MG63 (cell line): ENCODE results near the gene KLHL22. TPM values are rescaled to one million over a fixed set of nuclear protein-coding genes. Genes with fewer than 3 reads are reported as not detected.

Experiments used
- DNase-seq: peaks from one replicate; pipeline ENCODE4 v3.0.0-alpha.2; 2020
- H3K27me3 ChIP-seq: fragments of 250-450 bp; sonication (Bioruptor Pico); 2 replicates; pipeline ENCODE4 v1.5.1; 2020; ENCODE audit warnings: mild to moderate bottlenecking, moderate library complexity
- H3K36me3 ChIP-seq: fragments of 250-450 bp; sonication (Bioruptor Pico); 2 replicates; pipeline ENCODE4 v1.5.1; 2020; ENCODE audit warnings: mild to moderate bottlenecking, moderate library complexity
- H3K4me3 ChIP-seq: fragments of 250-450 bp; sonication (Bioruptor Pico); 2 replicates; pipeline ENCODE4 v1.5.1; 2020; ENCODE audit warnings: mild to moderate bottlenecking, moderate library complexity
- H3K9me3 ChIP-seq: fragments of 250-450 bp; sonication (Bioruptor Pico); 2 replicates; pipeline ENCODE4 v1.5.1; 2020; ENCODE audit warnings: mild to moderate bottlenecking, moderate library complexity
- total RNA-seq: library from RNA; depleted of rRNA; stranded (reverse); fragments of >200 nt; shearing (Covaris generic); gene quantifications from 2 replicates; pipeline ENCODE4 v1.2.3, GENCODE V29; 2014; ENCODE audit warnings: low replicate concordance

The KLHL22 gene
- total RNA-seq, 1 experiment from 2014 or later = 29.1 TPM

DNA sequence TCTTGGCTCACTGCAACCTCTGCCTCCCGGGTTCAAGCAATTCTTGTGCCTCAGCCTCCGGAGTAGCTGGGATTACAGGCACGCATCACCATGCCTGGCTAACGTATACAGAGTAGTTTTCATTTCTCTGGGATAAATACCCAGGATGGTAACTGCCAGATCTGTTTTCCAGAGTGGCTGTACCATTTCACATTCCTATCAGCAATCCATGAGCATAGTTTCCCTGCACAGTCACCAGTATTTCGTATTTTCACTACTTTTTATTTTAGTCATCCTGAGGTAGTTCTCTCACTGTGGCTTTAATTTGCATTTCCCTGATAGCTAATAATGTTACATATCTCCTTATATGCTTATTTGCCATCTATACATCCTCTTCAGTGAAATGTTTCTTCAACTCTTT is 47.0 kb downstream of the KLHL22 start:
- Histone ChIP-seq H3K9me3 (no peaks in the 10 kb centered on the region), H3K4me3 (no peak overlapping the region), H3K27me3 (no peaks in the 10 kb centered on the region), H3K36me3 (no peaks in the 10 kb centered on the region)
- DNase-seq = no peak

DNA sequence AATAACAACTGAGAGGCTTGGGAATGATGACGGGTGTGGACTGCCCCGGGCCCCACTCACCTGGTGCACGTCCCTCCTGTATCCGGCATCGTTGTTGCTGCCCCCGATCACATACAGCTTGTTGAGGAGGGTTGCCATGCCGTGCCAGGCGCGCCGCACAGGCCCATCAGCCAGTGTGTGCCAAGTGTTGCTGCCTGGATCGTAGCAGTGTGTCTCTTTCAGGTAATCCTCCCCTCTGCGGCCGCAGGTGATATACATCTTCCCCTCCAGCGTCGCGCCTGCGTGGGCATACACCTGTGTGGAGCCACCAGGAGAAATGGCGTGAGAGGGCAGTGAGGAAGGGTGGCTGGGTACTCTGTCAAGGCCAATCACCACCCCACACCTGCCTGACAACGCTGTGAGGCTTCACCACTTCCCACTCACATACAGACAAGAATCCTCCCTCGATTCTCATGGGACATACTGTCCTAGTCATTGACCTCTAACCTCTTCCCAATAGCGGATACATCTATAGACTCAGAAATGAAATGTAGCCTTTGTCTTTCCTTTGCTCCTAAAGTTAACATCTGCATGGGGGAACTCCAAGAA is 49.1 kb downstream of the KLHL22 start:
- Histone ChIP-seq H3K36me3 (no peaks in the 10 kb centered on the region; the same call in 1 of the 2 replicates), H3K9me3 (no peaks in the 10 kb centered on the region), H3K4me3 (no peak overlapping the region), H3K27me3 (no peaks in the 10 kb centered on the region)
- no peak for DNase-seq

- Histone ChIP-seq H3K27me3 (no peaks in the 10 kb centered on the region), H3K4me3 (no peak overlapping the region), H3K9me3 (no peaks in the 10 kb centered on the region), H3K36me3 (no peaks in the 10 kb centered on the region; the same call in 1 of the 2 replicates)
- DNase-seq = no peak
Observed at GRCh38 chr22:20444325-20444724, 51.3 kb downstream of the KLHL22 start.

DNA sequence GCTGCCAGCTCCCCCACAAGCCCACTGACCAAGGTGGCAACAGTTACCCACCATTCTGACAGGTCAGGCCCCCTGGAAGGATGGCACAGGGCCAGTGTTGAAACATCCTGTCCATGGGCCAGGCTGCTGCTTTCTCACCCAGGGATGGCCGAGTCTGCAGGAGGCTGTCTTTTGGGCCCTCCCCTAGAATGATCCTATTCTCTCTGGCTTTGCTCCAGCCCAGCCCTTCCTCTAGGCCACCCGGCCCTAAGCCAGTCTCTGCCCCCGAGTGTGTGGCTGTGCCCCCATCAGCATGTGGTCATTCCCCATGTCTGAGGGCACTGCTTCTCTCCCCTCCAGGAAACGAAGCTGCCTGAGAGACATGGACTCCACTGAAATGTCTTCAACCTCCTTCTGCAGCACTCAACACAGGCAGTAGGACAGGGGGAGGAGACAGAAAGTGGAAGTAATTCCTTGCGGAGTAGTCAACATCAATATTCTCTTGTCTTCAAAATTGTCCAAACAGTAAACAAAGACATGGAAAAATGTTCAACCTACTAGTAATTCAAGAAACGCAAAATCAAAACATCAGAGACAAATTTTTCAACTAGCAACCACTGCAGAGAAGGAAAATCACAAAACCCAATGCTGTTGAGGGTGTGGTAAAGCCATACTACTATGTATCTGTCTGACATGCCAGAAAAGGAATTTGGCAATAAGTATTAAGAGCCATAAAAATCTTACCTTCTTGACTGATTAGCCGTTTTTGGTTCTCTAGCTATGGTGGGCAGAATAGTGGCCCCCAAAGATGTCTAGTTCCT is 52.9 kb downstream of the KLHL22 start:
- no peak for DNase-seq
- H3K27me3 ChIP-seq = no peaks in the 10 kb centered on the region
- H3K9me3 ChIP-seq = no peaks in the 10 kb centered on the region
- H3K36me3 ChIP-seq = no peaks in the 10 kb centered on the region; the same call in 1 of the 2 replicates
- no peak overlapping the region for H3K4me3 ChIP-seq

DNA sequence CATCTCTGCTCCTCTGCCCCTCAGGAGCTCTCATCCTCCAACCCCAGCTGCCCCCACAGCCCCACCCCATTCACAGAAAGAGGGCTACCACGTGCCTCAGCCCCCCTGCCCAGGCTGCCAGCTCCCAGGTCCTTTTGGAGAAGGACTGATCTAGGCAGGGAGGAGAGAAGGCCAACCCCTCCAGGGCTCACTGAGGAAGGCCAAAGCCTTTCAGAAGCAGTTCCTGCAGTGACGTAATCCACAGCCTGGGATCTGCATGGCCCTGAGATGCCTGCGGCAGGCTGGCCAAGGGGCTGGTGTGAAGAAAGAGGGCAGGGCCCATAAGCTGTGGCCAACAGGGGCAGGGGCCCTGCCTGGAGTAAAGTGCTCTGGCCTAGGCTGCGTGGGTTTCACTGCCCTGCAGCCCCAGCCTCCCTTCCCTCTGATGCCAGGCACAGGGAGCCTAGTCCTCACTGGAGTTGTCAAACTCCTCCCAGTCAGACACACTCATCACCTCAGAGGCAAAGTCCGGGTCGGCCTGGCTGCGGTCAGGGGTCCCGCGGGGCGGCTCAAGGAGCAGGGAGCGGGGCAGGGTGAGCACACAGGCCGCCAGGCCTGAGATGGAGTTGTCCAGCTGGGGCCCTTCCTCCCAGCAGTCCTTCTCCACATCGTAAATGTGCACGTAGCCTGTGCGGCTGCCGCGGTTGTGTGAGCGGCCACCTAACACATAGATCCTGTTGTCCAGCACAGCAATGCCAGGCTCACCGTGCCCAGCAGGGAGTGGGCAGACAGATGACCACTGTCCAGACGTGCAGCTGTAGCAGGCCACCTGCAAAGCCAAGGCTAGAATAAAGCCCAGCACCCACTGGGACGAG is 53.7 kb downstream of the KLHL22 start:
- Histone ChIP-seq H3K27me3 (no peaks in the 10 kb centered on the region), H3K9me3 (no peaks in the 10 kb centered on the region), H3K36me3 (no peaks in the 10 kb centered on the region; the same call in 1 of the 2 replicates), H3K4me3 (no peak overlapping the region)
- no peak for DNase-seq

- no peak for DNase-seq
- H3K9me3 ChIP-seq = no peaks in the 10 kb centered on the region
- no peaks in the 10 kb centered on the region; the same call in 1 of the 2 replicates for H3K36me3 ChIP-seq
- no peak overlapping the region for H3K4me3 ChIP-seq
- no peaks in the 10 kb centered on the region for H3K27me3 ChIP-seq
Observed at GRCh38 chr22:20440637-20441591, 54.7 kb downstream of the KLHL22 start.

GRCh38 chr22:20439928-20440575 is 55.5 kb downstream of the KLHL22 start:
- DNase-seq = no peak
- H3K4me3 ChIP-seq = no peak overlapping the region
- H3K27me3 ChIP-seq = no peaks in the 10 kb centered on the region
- H3K9me3 ChIP-seq = no peaks in the 10 kb centered on the region
- peaks cover 9% of the 10 kb centered on the region; the same call in 1 of the 2 replicates for H3K36me3 ChIP-seq

DNA sequence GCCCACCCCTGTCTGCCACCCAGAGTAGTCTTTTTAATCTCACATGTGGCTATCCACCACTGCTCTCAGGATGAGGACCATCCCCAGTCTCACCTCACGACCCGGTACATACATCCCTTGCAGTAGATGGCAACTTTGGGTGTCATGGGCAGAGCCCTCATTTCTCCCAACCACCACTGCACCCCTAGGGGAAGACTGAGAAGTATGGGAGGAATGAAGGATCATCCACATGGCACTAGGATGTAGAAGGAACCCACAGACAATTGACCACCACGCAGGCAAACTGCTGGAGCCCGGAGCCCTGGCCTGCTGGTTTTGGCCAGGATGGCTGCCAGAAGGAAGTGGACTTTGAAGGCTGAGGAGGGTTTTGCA is 56.1 kb downstream of the KLHL22 start:
- Histone ChIP-seq H3K4me3 (no peak overlapping the region), H3K9me3 (no peaks in the 10 kb centered on the region), H3K27me3 (no peaks in the 10 kb centered on the region), H3K36me3 (peaks cover 10% of the 10 kb centered on the region)
- DNase-seq = no peak

- peak; percentile 54 for DNase-seq
- Histone ChIP-seq H3K27me3 (no peaks in the 10 kb centered on the region), H3K36me3 (peaks cover 12% of the 10 kb centered on the region), H3K9me3 (no peaks in the 10 kb centered on the region), H3K4me3 (no peak overlapping the region)
Observed at GRCh38 chr22:20438678-20439492, 56.7 kb downstream of the KLHL22 start.

DNA sequence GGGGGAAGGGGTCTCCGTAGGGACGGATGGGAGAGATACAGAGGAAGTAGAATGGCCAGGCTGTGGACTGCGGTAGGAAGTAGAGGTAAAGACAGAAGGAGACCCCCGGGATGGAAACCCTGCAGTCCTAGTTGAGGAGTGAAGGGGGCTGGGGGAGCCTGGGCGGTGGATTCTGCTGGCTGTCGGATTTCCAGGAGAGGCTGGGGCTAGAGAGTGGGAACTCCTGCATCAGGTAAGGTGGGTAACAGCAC is 57.2 kb downstream of the KLHL22 start:
- H3K4me3 ChIP-seq = no peak overlapping the region
- H3K36me3 ChIP-seq = peaks cover 12% of the 10 kb centered on the region
- H3K27me3 ChIP-seq = no peaks in the 10 kb centered on the region
- no peak for DNase-seq
- no peaks in the 10 kb centered on the region for H3K9me3 ChIP-seq

- Histone ChIP-seq H3K27me3 (no peaks in the 10 kb centered on the region), H3K9me3 (no peaks in the 10 kb centered on the region), H3K36me3 (peaks cover 12% of the 10 kb centered on the region), H3K4me3 (peak within 1 kb of the TSS; percentile 95)
- peak; percentile 79 for DNase-seq
Observed at GRCh38 chr22:20437613-20438426, 57.8 kb downstream of the KLHL22 start, which contains the start of gene SCARF2. Gene SCARF2 (minus strand): TSS chr22:20437825. CDS start chr22:20437754, 71 bp downstream.

DNA sequence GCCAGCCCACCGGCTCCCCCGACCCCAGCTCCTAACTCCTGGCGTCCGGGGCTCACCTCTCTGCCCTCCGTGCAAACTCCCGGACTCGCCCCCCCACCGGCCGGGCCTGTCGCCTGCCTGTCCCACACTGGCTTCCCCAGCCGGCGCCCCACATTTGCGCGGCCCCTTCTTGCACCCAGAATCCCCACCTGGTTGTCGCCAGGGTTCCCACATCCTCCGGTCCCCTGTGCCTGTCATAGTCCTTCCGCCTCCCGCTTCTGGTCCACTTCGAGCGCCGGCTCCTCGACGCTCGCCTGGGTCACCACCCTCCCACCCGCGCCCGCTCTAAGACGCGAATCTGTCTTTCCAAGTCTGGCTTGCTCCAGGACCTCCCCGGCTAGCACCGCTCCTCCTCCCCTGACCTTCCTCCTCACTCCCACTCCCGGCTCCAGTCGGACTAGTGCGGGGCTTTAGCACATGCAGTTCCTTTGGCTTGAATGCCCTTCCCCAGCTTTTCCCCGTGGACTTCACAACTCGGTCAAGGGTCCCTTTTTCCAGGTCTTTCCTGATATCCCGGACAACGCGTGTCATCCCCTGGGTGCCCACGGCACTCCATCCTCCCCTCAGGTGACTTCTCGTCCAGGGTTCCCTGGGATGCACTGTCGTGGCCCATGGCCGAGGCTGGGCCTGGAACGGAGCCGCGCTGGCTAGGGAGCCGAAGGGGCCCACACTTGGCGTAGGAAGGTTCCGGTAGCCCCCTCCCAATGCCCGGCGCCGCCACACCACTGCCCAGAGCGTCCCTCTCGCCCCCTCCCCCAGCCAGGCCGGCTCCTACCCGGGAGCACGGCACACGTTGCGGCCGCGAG is 58.6 kb downstream of the KLHL22 start:
- H3K36me3 ChIP-seq = peaks cover 12% of the 10 kb centered on the region
- no peaks in the 10 kb centered on the region for H3K9me3 ChIP-seq
- peak overlapping the region; percentile 95 for H3K4me3 ChIP-seq
- peak; percentile 43 for DNase-seq
- no peaks in the 10 kb centered on the region for H3K27me3 ChIP-seq

DNA sequence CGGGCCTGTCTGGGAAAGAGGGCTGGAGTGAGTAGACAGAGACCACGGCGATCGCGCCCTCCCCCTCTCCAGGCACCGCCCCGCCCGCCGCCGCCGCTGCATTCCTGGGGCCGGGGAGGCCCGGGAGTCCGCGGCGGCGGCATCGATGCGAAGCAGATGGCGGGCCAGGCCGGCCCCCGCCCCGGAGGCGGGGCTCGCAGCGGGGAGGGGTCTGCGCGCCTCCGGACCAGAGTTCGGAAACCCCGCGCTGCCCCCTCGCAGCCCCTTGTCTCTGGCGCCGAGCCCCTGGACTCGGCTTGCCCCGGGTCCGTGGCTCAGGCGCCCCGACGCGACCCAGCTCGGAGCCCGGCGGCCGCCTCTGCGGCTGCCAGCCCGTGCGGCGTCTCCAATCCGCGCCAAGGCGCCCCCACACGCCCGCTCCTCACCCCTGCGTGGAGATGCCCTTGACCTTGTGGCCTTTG is 59.3 kb downstream of the KLHL22 start:
- Histone ChIP-seq H3K4me3 (peak overlapping the region; percentile 95), H3K36me3 (peaks cover 12% of the 10 kb centered on the region), H3K9me3 (no peaks in the 10 kb centered on the region), H3K27me3 (no peaks in the 10 kb centered on the region)
- DNase-seq = peak; percentile 54
